Thymus (tissue), 11 donors: ENCODE measurements around the gene DEFB131A. TPM values are rescaled to one million over a fixed set of nuclear protein-coding genes. Genes with fewer than 3 reads are reported as not detected.
"Not testable (repeated sequence)": the region's sequence is repeated elsewhere in the genome, so short reads cannot be mapped to it uniquely, and the experiment has no call there.

Experiments
- DNase-seq, 9 donors: peaks; one replicate each; pipeline ENCODE4 v3.0.0-alpha.2; 2013; ENCODE audit warnings: low spot score in 9 of 9, low read depth in 6 of 9, missing footprints in 1 of 9
- H3K27ac ChIP-seq, 2 donors: one replicate each; pipeline ENCODE4 v1.5.1; 2013; ENCODE audit warnings: control low read depth in 1 of 2, low read depth in 1 of 2, low read length in 1 of 2, mild to moderate bottlenecking in 1 of 2, moderate library complexity in 1 of 2
- H3K27me3 ChIP-seq, 2 donors: one replicate each; pipeline ENCODE4 v1.5.1; 2013; ENCODE audit warnings: low read length in 1 of 2; ENCODE audit not compliant: control insufficient read depth in 2 of 2, insufficient read depth in 1 of 2
- H3K36me3 ChIP-seq, 2 donors: one replicate each; pipeline ENCODE4 v1.5.1; 2013; ENCODE audit warnings: low read length in 1 of 2, mild to moderate bottlenecking in 1 of 2, moderate library complexity in 1 of 2; ENCODE audit not compliant: control insufficient read depth in 2 of 2, insufficient read depth in 2 of 2
- H3K4me1 ChIP-seq, 2 donors: one replicate each; pipeline ENCODE4 v1.5.1; 2013; ENCODE audit warnings: low read length in 2 of 2; ENCODE audit not compliant: control insufficient read depth in 2 of 2, insufficient read depth in 2 of 2
- H3K4me3 ChIP-seq, 2 donors: one replicate each; pipeline ENCODE4 v1.5.1; 2013; ENCODE audit warnings: low read length in 2 of 2, control low read depth in 1 of 2, mild to moderate bottlenecking in 1 of 2
- H3K9me3 ChIP-seq, 2 donors: one replicate each; pipeline ENCODE4 v1.5.1; 2013; ENCODE audit warnings: low read length in 1 of 2, mild to moderate bottlenecking in 1 of 2; ENCODE audit not compliant: control insufficient read depth in 2 of 2, insufficient read depth in 1 of 2
- WGBS: extraction: QIAGEN DNeasy Blood & Tissue Kit; methylation state at CpG from one replicate; pipeline ENCODE4 v1.1.7; 2013; 5-methylcytosine and 5-hydroxymethylcytosine counted together
- polyA plus RNA-seq: library from polyadenylated mRNA; stranded (reverse); fragments of 200-250 nt; gene quantifications from one replicate; pipeline ENCODE4 v1.2.3, GENCODE V29; 2013
- total RNA-seq: library from RNA; stranded (reverse); fragments of 120-200 nt; gene quantifications from one replicate; pipeline ENCODE4 v1.2.4, GENCODE V29; 2013
- donor health status: healthy.

The DEFB131A gene
- total and polyA plus RNA-seq, 2 donors: not detected

DNA sequence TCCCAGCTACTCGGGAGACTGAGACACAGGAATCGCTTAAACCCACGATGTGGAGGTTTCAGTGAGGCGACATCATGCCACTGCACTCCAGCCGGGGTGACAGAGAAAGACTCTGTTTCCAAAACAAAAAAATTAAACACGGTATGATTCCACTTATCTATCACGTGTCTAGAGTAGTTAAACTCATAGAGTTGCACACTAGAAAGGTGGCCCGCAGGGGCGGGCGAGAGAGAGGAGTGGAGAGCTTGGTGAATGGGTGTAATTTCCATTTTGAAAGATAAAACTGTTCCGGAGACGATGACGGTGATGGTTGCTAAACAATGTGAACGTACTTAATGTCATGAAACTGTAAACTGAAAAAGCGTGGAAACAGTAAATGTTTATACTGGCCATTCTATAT is 44.6 kb downstream of the DEFB131A start:
- H3K27ac ChIP-seq, DNase-seq, H3K4me1 ChIP-seq, H3K4me3 ChIP-seq, H3K27me3 ChIP-seq, H3K36me3 ChIP-seq, H3K9me3 ChIP-seq: not testable (repeated sequence)
- 96% methylated on average over 15 of the region's 15 CpGs for WGBS

DNA sequence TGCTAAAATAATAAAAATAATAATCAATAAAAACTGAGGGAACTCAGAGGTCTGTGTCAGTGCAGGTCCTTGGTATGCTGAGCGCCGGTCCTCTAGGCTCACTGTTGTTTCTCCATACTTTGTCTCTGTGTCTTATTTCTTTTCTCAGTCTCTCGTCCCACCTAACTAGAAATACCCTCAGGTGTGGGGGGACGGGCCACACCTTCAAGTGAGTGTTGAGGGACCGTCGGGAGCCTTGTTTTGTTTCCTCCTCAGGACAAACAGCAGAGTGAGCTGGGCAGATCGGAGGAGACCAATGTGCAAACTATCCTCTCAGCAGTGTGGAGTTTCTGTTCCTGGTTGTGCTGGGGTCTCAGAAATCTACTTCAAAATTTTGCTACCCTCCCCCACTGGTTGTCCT is 46.3 kb downstream of the DEFB131A start:
- 78% methylated on average over 7 of the region's 7 CpGs for WGBS
- H3K27me3 ChIP-seq, DNase-seq: not testable (repeated sequence)

DNA sequence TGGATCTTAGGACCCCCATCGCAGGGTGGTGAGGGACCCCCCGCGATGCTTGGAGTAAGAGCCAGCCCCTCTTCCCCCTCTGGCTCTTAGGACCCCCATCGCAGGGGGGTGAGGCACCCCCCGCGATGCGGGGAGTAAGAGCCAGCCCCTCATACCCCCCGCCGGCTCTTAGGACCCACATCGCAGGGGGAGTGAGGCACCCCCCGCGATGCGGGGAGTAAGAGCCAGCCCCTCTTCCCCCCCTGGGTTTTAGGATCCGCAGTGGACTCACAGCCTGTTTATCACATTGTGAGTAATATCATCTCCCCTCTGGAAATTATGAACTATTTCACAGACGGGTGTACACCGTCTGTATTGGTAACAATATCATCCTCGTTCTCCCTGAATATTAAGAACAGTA is 46.8 kb downstream of the DEFB131A start:
- H3K27me3 ChIP-seq, DNase-seq, H3K36me3 ChIP-seq, H3K9me3 ChIP-seq, H3K27ac ChIP-seq, H3K4me3 ChIP-seq: not testable (repeated sequence)
- H3K4me1 ChIP-seq: peaks cover 0 to 10% of the 10 kb centered on the region in 2 donors
- WGBS: 84% methylated on average over 17 of the region's 17 CpGs

More for the DNA sequence above, 46.3 kb downstream of the DEFB131A start:
- peaks cover 0 to 10% of the 10 kb centered on the region in 2 donors for H3K4me1 ChIP-seq
- H3K36me3 ChIP-seq, H3K4me3 ChIP-seq, H3K27ac ChIP-seq, H3K9me3 ChIP-seq: not testable (repeated sequence)

DNA sequence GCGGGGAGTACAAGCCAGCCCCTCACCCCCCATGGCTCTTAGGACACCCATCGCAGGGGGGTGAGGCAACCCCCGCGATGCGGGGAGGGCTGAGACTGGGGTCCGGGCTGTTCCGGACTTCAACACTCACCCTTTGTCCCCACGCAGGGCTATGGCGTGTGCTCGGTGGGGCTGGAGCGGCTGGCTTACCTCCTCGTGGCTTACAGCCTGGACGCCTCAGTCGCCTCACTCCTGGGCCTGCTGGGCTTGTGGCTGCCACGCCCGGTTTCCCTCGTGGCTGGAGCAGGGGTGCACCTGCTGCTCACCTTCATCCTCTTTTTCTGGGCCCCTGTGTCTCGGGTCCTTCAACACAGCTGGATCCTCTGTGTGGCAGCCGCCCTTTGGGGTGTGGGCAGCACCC is 49.4 kb downstream of the DEFB131A start:
- H3K9me3 ChIP-seq, H3K36me3 ChIP-seq, DNase-seq, H3K4me3 ChIP-seq, H3K27ac ChIP-seq: not testable (repeated sequence)
- Histone ChIP-seq H3K27me3 (peaks cover 0 to 31% of the 10 kb centered on the region in 2 donors), H3K4me1 (peaks cover 0 to 14% of the 10 kb centered on the region in 2 donors)
- 87% methylated on average over 19 of the region's 19 CpGs for WGBS

DNA sequence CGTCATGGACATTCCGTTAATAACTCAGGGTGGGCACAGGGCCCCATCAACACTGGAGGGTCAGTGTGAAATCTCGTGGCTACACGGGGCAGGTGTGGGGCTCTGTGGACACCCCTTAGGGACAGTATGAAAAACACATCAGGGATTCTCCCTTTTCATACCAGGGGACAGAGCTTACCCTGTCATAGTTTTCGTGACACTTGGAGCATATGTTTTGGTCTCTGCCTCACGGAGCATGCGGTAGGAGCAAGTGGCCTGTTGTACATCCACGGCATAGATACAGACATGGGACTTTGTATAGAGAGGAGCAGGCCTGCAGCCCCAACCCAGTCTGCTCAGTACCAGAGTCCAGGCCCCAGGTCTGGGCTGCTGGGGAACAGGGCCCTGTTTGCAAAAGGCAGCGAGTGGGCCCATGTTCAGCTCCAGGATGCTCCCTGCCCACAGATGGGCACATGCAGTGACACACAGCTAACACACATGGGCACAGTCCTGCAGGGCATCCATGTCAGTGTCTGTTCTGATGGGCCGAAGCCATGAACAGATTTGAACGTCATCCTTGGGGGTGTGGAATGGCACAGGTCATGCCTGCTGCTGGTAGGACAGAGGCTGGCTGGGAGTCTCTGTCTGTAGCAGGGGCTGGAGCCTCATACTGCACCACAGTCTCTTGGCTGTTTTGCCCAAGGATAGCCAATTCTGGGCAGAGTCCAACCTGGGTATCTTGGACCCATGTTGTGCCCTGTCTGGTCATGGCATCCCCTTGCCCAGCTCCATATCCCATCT is 50.2 kb downstream of the DEFB131A start:
- DNase-seq, H3K9me3 ChIP-seq, H3K27ac ChIP-seq, H3K4me3 ChIP-seq, H3K36me3 ChIP-seq: not testable (repeated sequence)
- peaks cover 0 to 40% of the 10 kb centered on the region in 2 donors for H3K27me3 ChIP-seq
- H3K4me1 ChIP-seq: peaks cover 0 to 14% of the 10 kb centered on the region in 2 donors
- WGBS: 87% methylated on average over 11 of the region's 11 CpGs

DNA sequence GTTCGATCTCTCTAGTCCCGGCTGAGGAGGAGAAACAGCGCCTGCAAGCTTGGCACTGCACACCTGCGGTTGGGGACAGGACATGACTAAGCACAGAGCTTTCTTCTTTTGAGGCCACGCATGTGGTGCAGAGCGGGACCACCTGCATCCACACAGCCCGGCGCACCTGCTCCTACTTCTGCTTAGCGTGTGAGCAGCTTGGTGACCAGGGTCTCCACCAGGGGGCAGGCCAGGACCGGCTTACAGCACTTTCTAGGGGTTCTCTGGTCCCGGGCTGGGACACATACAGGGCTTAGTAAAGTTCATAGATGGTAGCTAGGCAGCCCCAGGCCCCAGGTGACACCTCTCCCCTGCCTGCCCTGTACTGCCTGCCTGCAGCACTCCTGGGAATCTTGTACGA is 51.2 kb downstream of the DEFB131A start:
- not testable (repeated sequence) for H3K4me3 ChIP-seq, H3K9me3 ChIP-seq, H3K36me3 ChIP-seq, H3K27ac ChIP-seq
- peak; percentile 49 to 84 (median 73) for DNase-seq
- H3K27me3 ChIP-seq: peaks cover 0 to 47% of the 10 kb centered on the region in 2 donors
- WGBS: under 1% methylated on average over 11 of the region's 12 CpGs
- peaks cover 0 to 14% of the 10 kb centered on the region in 2 donors for H3K4me1 ChIP-seq

DNA sequence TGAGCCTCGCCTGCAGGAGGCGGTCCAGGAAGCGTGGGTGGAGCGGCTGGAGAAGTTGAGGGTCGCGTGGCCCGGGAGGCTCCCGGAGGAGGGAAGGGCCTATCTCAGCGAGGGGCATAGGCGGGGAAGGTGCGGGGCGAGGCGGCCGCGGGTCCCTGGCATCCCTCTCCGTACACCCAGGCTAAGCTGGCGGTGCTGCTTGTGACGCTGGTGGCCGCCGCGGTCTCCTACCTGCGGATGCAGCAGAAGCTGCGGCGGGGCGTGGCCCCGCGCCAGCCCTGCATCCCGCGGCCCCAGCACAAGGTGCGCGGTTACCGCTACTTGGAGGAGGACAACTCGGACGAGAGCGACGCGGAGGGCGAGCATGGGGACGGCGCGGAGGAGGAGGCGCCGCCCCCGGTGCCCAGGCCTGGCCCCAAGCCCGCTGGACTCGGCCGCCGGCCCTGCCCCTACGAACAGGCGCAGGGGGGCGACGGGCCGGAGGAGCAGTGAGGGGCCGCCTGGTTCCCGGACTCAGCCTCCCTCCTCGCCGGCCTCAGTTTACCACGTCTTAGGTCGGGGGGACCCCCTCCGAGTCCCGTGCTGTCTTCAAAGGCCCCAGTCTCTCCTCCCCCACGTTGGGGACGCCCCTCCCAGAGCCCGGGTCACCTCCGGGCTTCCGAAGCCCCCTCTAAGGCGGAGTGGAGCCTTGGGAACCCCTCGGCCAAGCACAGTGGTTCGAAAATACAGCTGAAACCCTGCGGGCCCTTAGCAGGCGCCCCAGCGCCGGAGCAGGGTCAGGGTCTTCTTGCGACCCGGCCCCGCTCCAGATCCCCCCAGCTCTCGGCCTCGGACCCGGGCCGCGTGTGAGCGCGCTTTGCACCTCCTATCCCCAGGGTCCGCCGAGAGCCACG is 53.6 kb downstream of the DEFB131A start:
- H3K36me3 ChIP-seq, DNase-seq, H3K9me3 ChIP-seq, H3K27ac ChIP-seq, H3K4me3 ChIP-seq: not testable (repeated sequence)
- 6% methylated on average over 67 of the region's 86 CpGs for WGBS
- peaks cover 0 to 14% of the 10 kb centered on the region in 2 donors for H3K4me1 ChIP-seq
- peaks cover 0 to 43% of the 10 kb centered on the region in 2 donors for H3K27me3 ChIP-seq

DNA sequence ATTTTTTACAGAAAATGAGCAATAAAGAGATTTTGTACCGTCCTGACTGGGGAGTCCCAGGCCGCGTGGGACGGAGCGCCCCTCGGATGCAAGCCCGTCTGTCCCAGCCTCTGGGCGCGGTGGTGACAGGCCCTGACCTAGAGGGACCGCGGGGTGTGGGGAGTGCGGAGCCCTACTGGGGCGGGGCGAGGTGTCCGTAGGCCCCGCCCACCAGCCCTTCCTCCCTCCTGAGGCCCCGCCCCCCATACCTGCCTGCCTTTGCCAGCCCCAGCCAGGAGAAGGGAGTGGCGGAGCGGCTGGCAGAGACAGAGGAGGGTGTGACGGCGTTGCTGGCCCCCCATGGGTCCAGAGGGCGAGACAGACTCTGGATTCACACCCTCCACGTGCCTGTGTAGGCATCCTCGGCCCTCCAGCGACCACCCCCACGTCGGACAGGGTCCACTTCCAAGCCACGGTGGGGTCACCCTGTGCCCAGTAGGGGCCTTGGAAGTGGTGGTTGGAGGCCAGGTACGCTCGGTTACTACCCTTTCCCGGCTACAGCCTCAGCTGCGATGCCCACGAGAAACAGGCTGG is 54.3 kb downstream of the DEFB131A start:
- H3K4me1 ChIP-seq: peaks cover 0 to 14% of the 10 kb centered on the region in 2 donors
- peaks cover 0 to 40% of the 10 kb centered on the region in 2 donors for H3K27me3 ChIP-seq
- H3K4me3 ChIP-seq, DNase-seq, H3K36me3 ChIP-seq, H3K27ac ChIP-seq, H3K9me3 ChIP-seq: not testable (repeated sequence)
- 42% methylated on average over 29 of the region's 33 CpGs for WGBS
